ENCODE data around the gene GLTP. TPM values are rescaled to one million over a fixed set of nuclear protein-coding genes. Genes with fewer than 3 reads are reported as not detected.

The GLTP gene
- total RNA-seq, 1 experiment from 2014 or later = 25.8 TPM

- Mint-ChIP-seq H3K27ac (peak overlapping the region; percentile 81), H3K36me3 (peaks cover 26% of the 10 kb centered on the region), H3K4me3 (peak overlapping the region; percentile 85), H3K4me1 (peaks cover 24% of the 10 kb centered on the region), H3K9me3 (no peaks in the 10 kb centered on the region), H3K27me3 (ENCODE audit: low read depth) (peaks cover 99% of the 10 kb centered on the region)
- DNase-seq (ENCODE audit: low spot score) (peak; percentile 34), ATAC-seq (peak; percentile 80)
- TF ChIP-seq JAZF1 (CRISPR knock-in tag; IDR thresholded peaks at IDR 0.05) (no peak), FOXK1 (CRISPR knock-in tag; IDR thresholded peaks at IDR 0.05) (peak; percentile 54; the same call in 1 of the 2 replicates)
- ChIA-PET POLR2A (interaction anchor here (0.7 to 1.4 kb wide), 3 partner anchors 9 to 47 kb away, joined by 3 to 4 read pairs (median 3); no protein-coding TSS in a partner anchor), CTCF (interaction anchor here (0.5 to 2.8 kb wide), 13 partner anchors 10 to 95 kb away, joined by 3 to 36 read pairs (median 4); partner anchors contain the start of gene GLTP)
Observed at GRCh38 chr12:109900752-109901580, 20.6 kb upstream of the GLTP start.

- Mint-ChIP-seq H3K27me3 (ENCODE audit: low read depth) (peaks cover 99% of the 10 kb centered on the region), H3K36me3 (peaks cover 19% of the 10 kb centered on the region), H3K27ac (peak within 1 kb of the TSS; percentile 81), H3K4me3 (peak within 1 kb of the TSS; percentile 85), H3K9me3 (no peaks in the 10 kb centered on the region), H3K4me1 (peaks cover 24% of the 10 kb centered on the region)
- ChIA-PET CTCF (interaction anchor here (1.0 to 2.8 kb wide), 12 partner anchors 9 to 94 kb away, joined by 3 to 36 read pairs (median 4); partner anchors contain the start of gene GLTP), POLR2A (interaction anchor here (0.7 to 1.4 kb wide), 3 partner anchors 10 to 46 kb away, joined by 3 to 4 read pairs (median 3); no protein-coding TSS in a partner anchor)
- peak; percentile 74 for DNase-seq (ENCODE audit: low spot score)
- peak; percentile 49 for ATAC-seq
- TF ChIP-seq ZNF121 (CRISPR knock-in tag; IDR thresholded peaks at IDR 0.05) (peak; percentile 85), NR2C2 (CRISPR knock-in tag; IDR thresholded peaks at IDR 0.05) (no peak), FOXP1 (CRISPR knock-in tag; IDR thresholded peaks at IDR 0.05; ENCODE audit: borderline replicate concordance) (peak; percentile 74; the same call in 1 of the 2 replicates), ZNF671 (CRISPR knock-in tag; IDR thresholded peaks at IDR 0.05) (no peak), KAT7 (CRISPR knock-in tag; IDR thresholded peaks at IDR 0.05; ENCODE audit: borderline replicate concordance) (no peak), TP53 (CRISPR knock-in tag; IDR thresholded peaks at IDR 0.05) (no peak), E2F5 (CRISPR knock-in tag; IDR thresholded peaks at IDR 0.05) (peak; percentile 62; the same call in 1 of the 2 replicates), SP1 (CRISPR knock-in tag; conservative IDR thresholded peaks at IDR 0.05) (peak; percentile 41; the same call in 1 of the 2 replicates), PREB (CRISPR knock-in tag; IDR thresholded peaks at IDR 0.05; ENCODE audit: borderline replicate concordance) (0 out of 2 replicates have a peak, but pooled peaks have one; percentile 54), ZNF281 (CRISPR knock-in tag; IDR thresholded peaks at IDR 0.05) (no peak), ATF6 (CRISPR knock-in tag; IDR thresholded peaks at IDR 0.05) (no peak), MYBL2 (CRISPR knock-in tag; IDR thresholded peaks at IDR 0.05) (no peak), ZNF416 (CRISPR knock-in tag; IDR thresholded peaks at IDR 0.05) (no peak), USF1 (CRISPR knock-in tag; IDR thresholded peaks at IDR 0.05) (no peak), ZBTB43 (CRISPR knock-in tag; IDR thresholded peaks at IDR 0.05) (0 out of 2 replicates have a peak, but pooled peaks have one; percentile 22), MXD4 (CRISPR knock-in tag; IDR thresholded peaks at IDR 0.05; ENCODE audit: borderline replicate concordance) (no peak), GABPB1 (CRISPR knock-in tag; IDR thresholded peaks at IDR 0.05) (peak; percentile 22; the same call in 1 of the 2 replicates), ETV6 (CRISPR knock-in tag; IDR thresholded peaks at IDR 0.05) (peak; percentile 62; the same call in 1 of the 2 replicates), SMAD4 (CRISPR knock-in tag; IDR thresholded peaks at IDR 0.05) (no peak), MAX (CRISPR knock-in tag; IDR thresholded peaks at IDR 0.05) (peak; percentile 27; the same call in 1 of the 2 replicates)
Observed at GRCh38 chr12:109899783-109900751, 19.7 kb upstream of the GLTP start, which contains the start of gene TCHP. TCHP (plus strand) TSS chr12:109900274; CDS start chr12:109903027, 2,753 bp downstream.

Data from WTC11 (cell line).